Measurements from ENCODE around the gene SF3B4.
A peak's percentile ranks its signal among the peaks of the same experiment; 100 is the strongest.
"Not testable (repeated sequence)": the region's sequence is repeated elsewhere in the genome, so short reads cannot be mapped to it uniquely, and the experiment has no call there.

The SF3B4 gene

GRCh38 chr1:149927563-149928400, at the start of gene SF3B4:
Gene SF3B4, minus strand, starts transcription at chr1:149927803. Its CDS starts 44 bp downstream, at chr1:149927759.
- peak; percentile 58 to 97 (median 92) for DNase-seq

- no peak for DNase-seq
These were observed 49.7 kb upstream of the SF3B4 start for GRCh38 chr1:149977345-149977744.

GRCh38 chr1:149972547-149972946, 44.9 kb upstream of the SF3B4 start:
- DNase-seq: no peak

GRCh38 chr1:149967646-149968045, 40.0 kb upstream of the SF3B4 start:
- DNase-seq: no peak

GRCh38 chr1:149967041-149967440, 39.4 kb upstream of the SF3B4 start:
- no peak for DNase-seq

GRCh38 chr1:149966405-149966804, 38.8 kb upstream of the SF3B4 start:
- DNase-seq: no peak

- DNase-seq: no peak
These were observed 37.8 kb upstream of the SF3B4 start for GRCh38 chr1:149965440-149965839.

GRCh38 chr1:149963358-149963757, 35.8 kb upstream of the SF3B4 start:
- DNase-seq: no peak

- DNase-seq: no peak
These were observed 35.1 kb upstream of the SF3B4 start for GRCh38 chr1:149962736-149963135.

GRCh38 chr1:149962039-149962647, 34.5 kb upstream of the SF3B4 start:
- DNase-seq: peak in 33 of 56 donors; percentile 1 to 79 (median 21)

GRCh38 chr1:149957548-149957947, 29.9 kb upstream of the SF3B4 start:
- DNase-seq: not testable (repeated sequence)

GRCh38 chr1:149949911-149950310, 22.3 kb upstream of the SF3B4 start:
- DNase-seq: no peak

- DNase-seq: no peak
These were observed 17.6 kb upstream of the SF3B4 start for GRCh38 chr1:149945206-149945605.

GRCh38 chr1:149942885-149943284, 15.3 kb upstream of the SF3B4 start:
- DNase-seq: no peak

GRCh38 chr1:149942207-149942606, 14.6 kb upstream of the SF3B4 start:
- peak in 15 of 56 donors; percentile 3 to 46 (median 19) for DNase-seq

GRCh38 chr1:149940427-149940826, 12.8 kb upstream of the SF3B4 start:
- DNase-seq: no peak

- DNase-seq: not testable (repeated sequence)
These were observed 11.0 kb upstream of the SF3B4 start for GRCh38 chr1:149938668-149939003.

- DNase-seq: no peak
These were observed 10.2 kb upstream of the SF3B4 start for GRCh38 chr1:149937759-149938158.

- DNase-seq: peak in 15 of 56 donors; percentile 4 to 49 (median 27)
These were observed 9.5 kb upstream of the SF3B4 start for GRCh38 chr1:149936992-149937705.

- peak in 13 of 56 donors; percentile 8 to 44 (median 12) for DNase-seq
These were observed 8.8 kb upstream of the SF3B4 start, which contains the start of gene MTMR11 for GRCh38 chr1:149936170-149936991. Gene MTMR11, minus strand, starts transcription at chr1:149936879. Its CDS starts 232 bp downstream, at chr1:149936647.

GRCh38 chr1:149934356-149934755, 6.8 kb upstream of the SF3B4 start:
- DNase-seq: no peak

All from amygdala (tissue), 56 donors.